Erythroblast (primary cell): Measurements from ENCODE around the gene SRSF3.

ENCODE experiments used
- DNase-seq, 2 experiments: peaks; one replicate each; lab custom pipeline; 2025; lab: John Stamatoyannopoulos, UW
- GATA1 ChIP-seq: IDR thresholded peaks from 2 replicates; pipeline ENCODE4 v1.6.1; 2011; ENCODE audit warnings: low read depth, mild to moderate bottlenecking, control low read depth, low read length, moderate library complexity
- POLR2A ChIP-seq: IDR thresholded peaks from 2 replicates; pipeline ENCODE4 v1.6.1; 2011; ENCODE audit warnings: mild to moderate bottlenecking, low read length

SRSF3 gene

DNA sequence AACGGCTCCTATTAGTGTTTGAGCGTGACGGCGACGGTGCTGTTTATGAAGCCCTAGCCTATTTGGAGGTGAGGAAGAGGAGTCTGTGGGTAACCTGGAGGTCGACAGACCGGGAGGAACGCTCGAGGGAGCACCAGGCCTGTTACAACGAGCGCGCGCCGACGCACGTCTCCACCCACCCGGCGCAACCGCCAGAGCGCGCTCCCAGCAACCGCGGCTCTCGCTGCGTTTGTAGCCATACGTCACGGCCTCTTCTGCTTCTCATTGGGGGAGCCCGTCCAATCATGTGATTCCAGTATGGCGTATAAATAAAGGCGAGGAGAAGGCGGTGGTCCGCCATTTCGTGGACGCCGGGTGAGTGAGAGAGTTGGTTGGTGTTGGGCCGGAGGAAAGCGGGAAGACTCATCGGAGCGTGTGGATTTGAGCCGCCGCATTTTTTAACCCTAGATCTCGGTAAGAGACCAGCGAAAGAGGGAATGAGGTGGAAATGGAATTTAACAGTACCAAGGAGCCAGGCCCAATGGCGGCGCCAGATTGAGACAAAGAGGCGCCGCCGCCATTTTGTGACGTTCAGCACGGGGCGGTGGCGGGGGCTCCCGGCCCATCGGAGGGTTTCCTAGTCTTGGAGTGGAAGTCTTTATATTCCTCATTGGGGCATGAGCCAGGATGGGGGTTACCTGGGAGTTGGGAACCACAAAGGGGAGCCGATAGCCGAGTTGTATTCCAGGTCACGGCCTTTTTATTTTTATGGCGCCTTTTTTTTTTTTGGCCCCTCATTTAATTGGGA, at the start of gene SRSF3:
Gene SRSF3 (plus strand): TSS at position 334 of the 787 bp plus-strand sequence. CDS start 2,401 bp downstream, outside the sequence.
- peak; percentile 100 for TF ChIP-seq POLR2A
- TF ChIP-seq GATA1, result no peak

DNA sequence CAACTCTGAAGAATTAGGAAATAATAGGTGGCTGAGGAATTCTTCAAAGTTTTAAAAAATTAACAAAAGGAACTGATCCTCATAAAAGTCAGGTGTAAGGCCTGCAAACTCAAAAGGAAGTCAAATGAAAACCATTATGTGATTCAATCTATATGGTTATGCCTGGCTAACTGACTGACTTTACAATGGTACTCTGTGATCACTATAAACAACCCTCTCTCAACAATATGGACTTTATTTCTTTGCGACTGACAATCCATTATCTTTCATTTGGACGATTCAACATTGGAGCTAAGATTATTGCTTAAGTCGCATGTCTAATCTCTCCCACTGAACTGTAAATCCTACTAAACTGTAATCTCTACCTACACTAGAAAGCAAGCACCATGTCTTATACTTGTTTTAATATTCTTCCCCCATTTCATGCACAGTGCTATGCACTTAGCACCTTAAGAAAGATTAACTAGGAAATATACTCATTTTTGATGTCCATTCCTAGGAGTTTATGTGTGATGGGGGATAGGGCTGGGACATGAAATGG, 48.3 kb upstream of the SRSF3 start:
- DNase-seq, result no peak
- TF ChIP-seq GATA1, result no peak
- no peak for TF ChIP-seq POLR2A

More for the DNA sequence above, at the start of gene SRSF3:
- DNase-seq, result peak; percentile 99

DNA sequence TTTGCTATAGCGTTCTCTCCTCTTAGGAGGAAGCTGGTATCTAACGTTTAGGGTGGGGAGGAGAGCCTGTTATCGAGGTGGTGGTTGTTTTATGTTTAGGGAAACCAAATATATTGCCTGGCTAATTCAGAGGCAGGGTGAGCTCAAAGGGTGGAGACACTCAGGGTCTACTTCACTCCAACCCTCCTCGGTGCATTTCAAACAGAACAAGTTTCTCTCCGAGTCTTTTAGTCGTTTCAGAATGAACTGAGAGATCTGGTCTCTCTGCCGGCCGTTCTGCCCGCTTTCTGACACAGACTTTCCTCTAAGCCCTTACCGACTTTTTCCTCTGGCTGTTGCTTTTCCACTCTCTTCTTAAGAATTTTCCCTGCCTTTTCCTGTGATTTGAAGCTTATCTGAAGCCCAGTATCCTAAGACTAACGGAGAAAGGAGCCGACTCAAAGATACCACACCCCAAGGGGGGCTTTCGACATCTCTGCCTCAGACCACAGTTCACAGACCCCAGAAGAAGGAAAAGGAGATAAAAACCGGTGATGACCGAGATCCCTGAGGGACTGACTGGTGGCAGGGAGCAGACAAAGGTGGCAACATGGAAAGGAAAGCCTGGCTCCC, 47.7 kb upstream of the SRSF3 start:
- DNase-seq, result peak; percentile 35 to 49
- TF ChIP-seq GATA1 (no peak), POLR2A (no peak)

DNA sequence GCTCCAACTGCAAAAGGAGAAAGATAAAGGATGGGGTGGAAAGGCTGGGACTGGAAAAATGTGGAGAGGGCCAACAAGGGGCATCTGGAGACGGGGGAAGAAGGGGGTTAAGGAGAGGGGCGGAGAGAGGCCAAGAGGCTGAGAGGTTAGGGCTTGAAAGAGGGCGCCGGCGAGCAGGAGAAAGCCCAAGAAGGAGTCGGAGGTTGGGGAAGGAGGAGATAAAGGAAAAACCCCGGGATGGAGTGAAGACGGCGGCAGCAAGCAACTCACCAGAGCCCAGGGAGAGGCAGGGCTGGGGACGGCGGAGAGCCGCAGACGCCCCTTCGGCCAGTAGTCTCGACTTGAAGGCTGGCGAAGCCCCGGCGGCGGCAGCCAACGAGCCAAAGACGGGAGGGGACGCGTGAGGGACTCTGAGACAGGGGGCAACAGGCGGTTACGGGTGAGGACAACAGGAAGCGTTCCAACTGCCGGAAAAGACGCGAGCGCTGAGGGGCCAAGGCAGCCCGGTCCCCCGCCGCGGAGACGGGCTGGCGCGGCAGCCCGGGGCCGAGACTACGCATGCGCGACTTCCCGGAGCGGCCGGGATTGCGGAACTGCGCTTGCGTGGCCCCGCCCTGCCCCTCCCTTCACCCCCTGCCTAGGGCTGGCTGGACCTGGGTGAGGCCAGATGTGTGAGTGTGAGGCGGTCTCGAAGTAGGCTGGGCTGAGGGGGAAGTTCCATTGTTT, 47.1 kb upstream of the SRSF3 start, which contains the start of gene STK38:
Gene STK38 (minus strand): TSS at position 560 of the 726 bp plus-strand sequence. CDS start 7,277 bp downstream, outside the sequence.
- TF ChIP-seq POLR2A (peak; percentile 89), GATA1 (no peak)
- DNase-seq, result peak; percentile 90 to 94

DNA sequence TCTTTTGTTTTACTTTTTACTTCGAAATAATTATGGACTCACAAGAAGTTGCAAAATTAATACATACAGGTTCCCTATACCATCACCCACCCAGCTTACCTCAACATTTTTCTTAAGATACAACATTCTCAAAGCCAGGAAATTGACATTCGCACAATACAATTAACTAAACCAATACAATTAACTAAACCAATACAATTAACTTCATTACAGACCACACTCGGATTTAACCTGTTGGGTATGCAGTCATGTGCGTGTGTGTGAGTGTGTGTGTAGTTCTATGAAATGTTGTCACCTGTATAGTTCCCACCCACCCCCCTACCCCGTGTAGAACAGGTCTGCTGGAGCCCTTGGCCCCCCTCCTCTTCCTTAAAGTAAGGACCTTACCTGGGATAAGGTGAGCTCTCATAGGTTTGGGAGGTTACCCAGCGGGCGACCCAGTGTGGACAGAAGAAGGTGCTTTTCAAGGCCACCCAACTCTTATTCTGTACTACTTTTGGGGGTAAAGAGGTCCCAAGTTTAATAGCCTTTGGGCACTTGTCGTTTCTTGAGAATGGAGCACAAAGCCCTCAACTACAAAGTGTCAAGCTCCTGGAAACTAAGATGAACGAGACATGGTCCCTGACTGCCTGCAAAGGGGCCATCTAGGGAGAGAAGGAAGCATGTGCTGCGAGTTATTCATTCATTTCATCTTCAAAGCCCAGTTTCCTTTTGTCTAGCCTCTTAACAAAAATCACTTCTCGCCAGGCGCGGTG, 46.3 kb upstream of the SRSF3 start:
- no peak for DNase-seq
- no peak for TF ChIP-seq GATA1
- no peak for TF ChIP-seq POLR2A

DNA sequence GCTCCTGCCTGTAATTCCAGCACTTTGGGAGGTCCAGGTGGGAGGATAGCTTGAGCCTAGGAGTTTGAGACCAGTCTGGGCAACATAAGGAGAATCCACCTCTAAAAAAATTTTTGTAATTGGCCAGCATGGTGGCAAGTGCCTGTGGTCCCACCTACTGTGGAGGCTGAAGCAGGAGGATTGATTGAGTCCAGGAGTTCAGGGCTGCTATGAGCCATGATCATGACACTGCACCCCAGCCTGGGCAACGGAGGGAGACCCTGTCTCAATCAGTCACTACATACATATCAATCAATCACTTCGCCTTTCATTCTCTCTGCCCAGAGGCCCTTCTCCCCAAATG, 45.8 kb upstream of the SRSF3 start:
- TF ChIP-seq GATA1, result no peak
- TF ChIP-seq POLR2A, result no peak

DNA sequence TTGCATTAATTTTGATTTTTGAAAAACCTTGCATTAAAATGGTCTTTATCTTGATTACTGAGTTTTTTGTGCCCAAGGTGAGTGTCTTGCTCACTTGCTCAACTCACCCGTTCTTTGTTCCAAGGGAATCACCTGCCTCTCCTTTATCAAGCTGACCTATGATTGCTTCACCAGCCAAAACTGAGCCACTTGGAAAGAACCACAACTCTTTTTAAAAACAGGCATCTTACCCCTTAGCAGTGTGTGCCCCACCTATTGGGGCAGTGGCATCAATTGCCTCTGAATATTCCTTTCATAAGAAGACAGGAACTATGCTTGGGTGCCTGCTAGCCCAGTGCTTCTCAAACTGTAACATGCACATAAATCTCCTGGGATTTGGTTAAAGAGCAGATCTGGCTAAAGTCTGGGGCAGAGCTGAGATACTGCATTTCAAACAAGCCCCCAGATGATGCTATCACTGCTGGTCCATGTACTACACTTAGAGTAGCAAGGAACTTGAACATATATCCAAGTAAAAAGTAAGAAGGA, 43.6 kb upstream of the SRSF3 start:
- TF ChIP-seq GATA1, result no peak
- TF ChIP-seq POLR2A, result no peak
- no peak for DNase-seq

More for the DNA sequence above, 45.8 kb upstream of the SRSF3 start:
- DNase-seq, result no peak

DNA sequence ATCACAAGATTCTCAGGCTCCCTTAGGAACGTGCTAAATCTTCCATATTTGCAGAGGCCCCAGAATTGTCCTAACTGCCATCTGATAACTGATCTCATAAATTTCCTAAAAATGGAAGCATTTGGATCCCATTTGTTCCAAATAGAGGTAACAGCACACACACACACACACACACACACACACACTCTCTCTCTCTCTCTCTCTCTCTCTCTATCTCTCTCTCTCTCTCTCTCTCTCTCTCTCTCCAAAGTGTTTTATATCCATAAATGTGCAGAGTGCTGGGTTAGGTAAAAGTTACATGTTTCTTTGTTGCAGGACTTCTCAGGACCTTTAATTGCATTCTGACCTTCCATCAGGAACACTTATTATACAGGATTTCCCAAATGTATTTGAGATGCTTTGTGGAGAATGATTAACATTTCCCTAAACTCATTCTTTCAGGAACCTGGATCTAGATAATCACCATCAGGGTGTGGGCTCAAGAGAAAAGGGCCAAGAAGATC, 38.4 kb upstream of the SRSF3 start:
- no peak for TF ChIP-seq POLR2A
- TF ChIP-seq GATA1, result no peak

DNA sequence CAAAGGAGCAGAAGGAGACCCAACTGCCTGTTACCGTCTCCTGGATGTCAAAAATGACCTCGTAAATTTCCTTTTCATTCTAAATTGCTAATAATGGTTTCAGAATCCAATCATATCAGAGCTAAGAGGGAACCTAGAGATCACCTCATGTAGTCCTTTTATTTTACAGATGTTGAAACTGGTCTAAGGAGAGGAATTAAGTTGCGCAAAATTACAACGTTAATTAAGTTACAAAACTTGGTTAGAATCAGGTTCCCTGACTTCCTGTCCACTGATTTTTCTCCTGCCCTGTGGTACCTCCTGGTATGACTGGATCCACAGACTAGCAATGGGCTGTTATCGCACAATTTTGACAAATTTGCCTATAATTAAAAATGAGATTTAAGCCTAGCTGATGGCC, 37.9 kb upstream of the SRSF3 start:
- no peak for DNase-seq

More for the DNA sequence above, 38.4 kb upstream of the SRSF3 start:
- no peak for DNase-seq

DNA sequence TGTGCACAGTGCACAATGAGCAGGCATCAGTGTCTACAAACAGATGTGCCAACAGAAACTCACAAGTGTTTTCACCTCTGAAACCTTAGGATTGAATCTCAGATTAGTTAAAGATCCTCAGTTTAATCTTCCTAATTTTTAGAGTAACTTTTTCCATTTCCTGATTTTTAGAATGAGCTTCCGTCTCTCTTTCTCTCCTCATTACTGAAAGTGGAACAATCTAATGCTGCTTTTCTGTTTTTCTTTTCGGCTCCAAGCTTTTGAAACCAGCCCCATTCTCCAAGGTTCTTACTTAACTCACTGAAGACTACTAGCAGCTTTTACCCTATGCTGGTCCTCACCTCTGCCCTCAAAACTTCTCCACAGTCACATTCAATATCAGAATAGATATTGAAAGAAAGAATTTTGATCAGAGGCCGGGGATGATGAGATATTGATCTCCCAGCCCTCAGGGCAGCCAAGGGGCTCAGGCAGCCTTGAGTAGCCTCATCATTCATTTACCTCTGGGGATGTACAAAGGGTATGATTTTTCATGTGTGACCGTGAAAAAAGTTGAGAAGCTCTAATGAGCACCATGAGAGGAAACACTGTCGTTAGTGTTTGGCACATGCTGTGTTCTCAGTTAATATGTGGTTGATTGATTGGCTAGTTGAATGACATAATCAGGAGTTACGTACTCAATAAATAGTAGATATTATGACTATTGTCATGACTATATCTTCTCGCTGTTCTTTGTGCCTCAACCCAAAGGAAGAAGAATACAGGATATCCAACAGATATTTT, 35.0 kb upstream of the SRSF3 start:
- no peak for TF ChIP-seq GATA1
- no peak for TF ChIP-seq POLR2A

More for the DNA sequence above, 37.9 kb upstream of the SRSF3 start:
- TF ChIP-seq POLR2A (no peak), GATA1 (no peak)

DNA sequence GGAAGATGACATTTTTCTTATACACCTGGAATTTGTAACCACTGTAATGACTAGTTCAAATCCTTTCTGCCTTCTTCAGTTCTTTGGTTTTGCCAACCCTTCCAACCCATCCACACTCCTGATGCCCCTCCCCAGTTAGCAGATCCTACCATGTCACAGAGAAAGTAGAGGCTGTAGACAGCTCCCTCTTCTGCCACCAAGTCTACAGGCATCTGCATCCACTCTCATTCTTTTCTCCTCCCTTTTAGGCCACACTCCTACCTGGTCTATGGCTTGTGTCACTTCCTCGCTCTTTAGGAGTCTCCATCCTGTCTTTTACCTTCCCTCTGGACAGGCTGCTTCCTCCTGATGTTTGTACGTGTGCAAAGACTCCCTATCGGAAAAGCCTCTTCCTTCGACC, 33.3 kb upstream of the SRSF3 start:
- no peak for TF ChIP-seq POLR2A
- no peak for TF ChIP-seq GATA1

More for the DNA sequence above, 35.0 kb upstream of the SRSF3 start:
- no peak for DNase-seq

DNA sequence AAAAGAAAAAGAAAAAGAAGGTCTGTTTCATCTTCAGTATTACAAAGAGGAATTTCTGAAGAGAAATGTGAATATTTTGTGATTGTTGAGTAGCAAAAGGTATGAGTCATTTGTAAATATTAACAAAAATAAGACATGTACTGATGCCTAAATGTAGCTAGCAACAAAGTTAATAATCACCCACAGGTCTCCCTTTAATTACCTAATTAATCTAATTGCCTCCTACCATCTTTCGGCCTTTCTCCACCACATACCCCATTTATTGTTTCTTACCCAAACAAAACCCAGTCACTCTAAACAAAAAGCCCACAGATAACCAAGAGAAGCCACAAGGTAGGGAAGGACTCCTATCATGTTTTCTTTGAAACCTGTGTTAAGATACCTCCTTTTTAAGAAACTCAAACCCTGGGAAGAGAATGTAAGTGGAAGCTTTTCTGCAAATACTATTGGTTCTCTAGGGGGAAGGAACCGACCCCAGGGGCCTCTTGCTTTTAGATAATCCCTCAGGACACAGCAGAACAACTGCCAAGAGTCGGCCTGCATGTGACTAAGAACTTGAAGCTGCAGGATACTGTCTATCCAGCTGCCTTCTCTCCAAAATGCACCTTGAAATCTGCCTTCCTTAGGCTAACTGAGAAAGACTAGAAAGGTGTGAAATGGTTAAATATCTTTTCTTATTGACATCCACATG, 30.8 kb upstream of the SRSF3 start:
- no peak for DNase-seq

More for the DNA sequence above, 33.3 kb upstream of the SRSF3 start:
- no peak for DNase-seq

DNA sequence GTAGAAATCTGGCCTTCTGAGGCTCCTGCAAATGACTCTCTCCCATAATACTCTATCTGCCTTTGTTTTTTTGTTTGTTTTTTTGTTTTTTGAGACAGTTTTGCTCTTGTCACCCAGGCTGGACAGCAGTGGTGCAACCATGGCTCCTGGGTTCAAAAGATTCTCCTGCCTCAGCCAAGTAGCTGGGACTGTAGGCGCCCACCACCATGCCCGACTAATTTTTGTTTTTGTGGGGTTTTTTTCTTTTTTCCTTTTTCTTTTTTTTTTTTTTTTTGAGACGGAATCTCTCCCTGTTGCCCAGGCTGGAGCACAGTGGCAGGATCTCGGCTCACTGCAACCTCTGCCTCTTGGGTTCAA, 30.3 kb upstream of the SRSF3 start:
- TF ChIP-seq POLR2A (no peak), GATA1 (no peak)
- DNase-seq, result no peak

More for the DNA sequence above, 30.8 kb upstream of the SRSF3 start:
- no peak for TF ChIP-seq POLR2A
- no peak for TF ChIP-seq GATA1
